HepG2 (cell line): Measurements from ENCODE around the gene TKTL1. TPM values are rescaled to one million over a fixed set of nuclear protein-coding genes. Genes with fewer than 3 reads are reported as not detected.

Experiments used
- DRAP1 ChIP-seq: IDR thresholded peaks from 2 replicates; pipeline ENCODE4 v1.6.1; 2016; ENCODE audit warnings: missing genetic modification reagents, missing compliant biosample characterization
- FOXC1 ChIP-seq: sonication (generic); formaldehyde crosslinking; IDR thresholded peaks from 2 replicates; pipeline ENCODE4 v1.8.0; 2022; ENCODE audit warnings: mild to moderate bottlenecking, missing genetic modification reagents, borderline replicate concordance
- HES4 ChIP-seq: sonication (generic); formaldehyde crosslinking; IDR thresholded peaks from 2 replicates; pipeline ENCODE4 v1.9.0; 2021; ENCODE audit warnings: mild to moderate bottlenecking, missing genetic modification reagents, borderline replicate concordance
- HHEX ChIP-seq: IDR thresholded peaks from 2 replicates; pipeline ENCODE4 v1.6.1; 2016; ENCODE audit warnings: control low read depth
- MXI1 ChIP-seq: IDR thresholded peaks from 3 replicates; pipeline ENCODE4 v1.6.1; 2012; ENCODE audit warnings: low read depth, low read length, inconsistent platforms, borderline replicate concordance
- POLR2G ChIP-seq: fragments of 200-400 bp; formaldehyde crosslinking; IDR thresholded peaks from 2 replicates; pipeline ENCODE4 v1.6.1; 2018; ENCODE audit warnings: mild to moderate bottlenecking, low read depth, low read length, moderate library complexity
- RFXANK ChIP-seq: IDR thresholded peaks from 2 replicates; pipeline ENCODE4 v1.6.1; 2016
- ZBTB25 ChIP-seq: IDR thresholded peaks from 2 replicates; pipeline ENCODE4 v1.6.1; 2018; ENCODE audit warnings: missing genetic modification reagents
- ZNF235 ChIP-seq: sonication (generic); formaldehyde crosslinking; IDR thresholded peaks from 2 replicates; pipeline ENCODE4 v1.8.1; 2023; ENCODE audit warnings: mild to moderate bottlenecking, missing genetic modification reagents, borderline replicate concordance
- ZNF33A ChIP-seq: sonication (generic); formaldehyde crosslinking; IDR thresholded peaks from 2 replicates; pipeline ENCODE4 v1.5.1; 2020; ENCODE audit warnings: missing genetic modification reagents, mild to moderate bottlenecking, moderate library complexity, borderline replicate concordance
- ZNF383 ChIP-seq: sonication (generic); formaldehyde crosslinking; IDR thresholded peaks from 2 replicates; pipeline ENCODE4 v1.4.0; 2020; ENCODE audit warnings: missing genetic modification reagents, mild to moderate bottlenecking, borderline replicate concordance
- ZNF484 ChIP-seq: sonication (generic); formaldehyde crosslinking; IDR thresholded peaks from 2 replicates; pipeline ENCODE4 v1.5.1; 2020; ENCODE audit warnings: mild to moderate bottlenecking, low read depth, missing genetic modification reagents, borderline replicate concordance
- ZNF550 ChIP-seq: sonication (generic); formaldehyde crosslinking; IDR thresholded peaks from 2 replicates; pipeline ENCODE4 v1.4.0; 2020; ENCODE audit warnings: mild to moderate bottlenecking, missing genetic modification reagents, borderline replicate concordance
- ZNF709 ChIP-seq: sonication (generic); formaldehyde crosslinking; IDR thresholded peaks from 2 replicates; pipeline ENCODE4 v1.5.0; 2020; ENCODE audit warnings: mild to moderate bottlenecking, missing genetic modification reagents
- ZNF879 ChIP-seq: sonication (generic); formaldehyde crosslinking; IDR thresholded peaks from 2 replicates; pipeline ENCODE4 v1.8.1; 2023; ENCODE audit warnings: missing genetic modification reagents
- polyA plus RNA-seq, 8 experiments: library from polyadenylated mRNA; depleted of rRNA in 3 of 8; stranded (reverse) in 7 of 8; unstranded in 1 of 8; fragments of >200 nt; fragmentation: Illumina TruSeq in 4 of 8; extraction: Trizol in 4 of 8; gene quantifications; 2 replicates each; pipeline versions ENCODE4 v1.2.1 to v1.2.3, GENCODE V29; 2011 to 2016; ENCODE audit warnings: low read depth in 4 of 8, missing spikeins in 1 of 8, mixed read lengths in 1 of 8; ENCODE audit not compliant: insufficient read depth in 1 of 8
- total RNA-seq, 5 experiments: library from RNA; depleted of rRNA; stranded (reverse); fragments of >200 nt; fragmentation: Illumina TruSeq; extraction: Trizol; gene quantifications; 2 replicates each; pipeline ENCODE4 v1.2.3, GENCODE V29; 2016; ENCODE audit warnings: low read depth in 1 of 5
- TF ChIP-seq, protein P1 (sequence below): sonication (generic); formaldehyde crosslinking; IDR thresholded peaks from 2 replicates; pipeline ENCODE4 v1.9.0; 2022; ENCODE audit warnings: low read depth, missing genetic modification reagents
- TF ChIP-seq, protein P2 (sequence below): sonication (generic); formaldehyde crosslinking; conservative IDR thresholded peaks from 2 replicates; pipeline ENCODE4 v1.4.0; 2020; ENCODE audit warnings: missing genetic modification reagents
- TF ChIP-seq, protein P3 (sequence below): sonication (generic); formaldehyde crosslinking; IDR thresholded peaks from 2 replicates; pipeline ENCODE4 v1.5.1; 2020; ENCODE audit warnings: missing genetic modification reagents, mild to moderate bottlenecking, borderline replicate concordance
- TF ChIP-seq, protein P4 (sequence below): sonication (generic); formaldehyde crosslinking; IDR thresholded peaks from 2 replicates; pipeline ENCODE4 v1.8.0; 2022; ENCODE audit warnings: mild to moderate bottlenecking, missing genetic modification reagents; ENCODE audit not compliant: insufficient replicate concordance

The TKTL1 gene
- total and polyA plus RNA-seq, 2 of the 13 experiments (the other 11 are each of a cell fraction or from before 2014, with no cell fraction given): not detected

DNA sequence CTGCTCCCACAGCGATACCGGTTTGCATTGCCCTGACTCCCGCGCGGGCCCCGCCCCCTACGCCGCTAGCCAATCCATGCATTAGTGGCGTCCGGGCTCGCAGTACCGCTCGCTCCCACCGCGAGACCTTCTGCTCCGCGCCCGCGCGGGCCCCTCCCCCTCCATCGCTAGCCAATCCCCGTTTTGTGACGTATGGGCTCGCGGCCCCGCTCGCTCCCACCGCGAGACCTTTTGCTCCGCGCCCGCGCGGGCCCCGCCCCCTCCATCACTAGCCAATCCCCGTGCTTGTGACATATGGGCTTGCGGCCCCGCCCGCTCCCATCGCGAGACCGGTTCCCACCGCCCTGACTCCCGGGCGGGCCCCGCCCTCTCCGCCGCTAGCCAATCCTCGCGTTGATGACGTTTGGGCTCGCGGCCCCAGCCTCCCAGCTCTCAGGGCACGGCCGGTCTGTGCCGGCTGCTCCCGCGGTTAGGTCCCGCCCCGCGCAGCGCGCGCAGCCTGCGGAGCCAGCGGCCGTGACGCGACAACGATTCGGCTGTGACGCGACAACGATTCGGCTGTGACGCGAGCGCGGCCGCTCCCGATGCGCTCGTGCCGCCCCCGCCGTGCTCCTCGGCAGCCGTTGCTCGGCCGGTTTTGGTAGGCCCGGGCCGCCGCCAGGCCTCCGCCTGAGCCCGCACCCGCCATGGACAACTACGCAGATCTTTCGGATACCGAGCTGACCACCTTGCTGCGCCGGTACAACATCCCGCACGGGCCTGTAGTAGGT lies 83.4 kb downstream of the TKTL1 start, which contains the start of gene EMD (continued):
- no peak for TF ChIP-seq ZNF484 (CRISPR knock-in tag)
- TF ChIP-seq RFXANK (CRISPR knock-in tag): 0 out of 2 replicates have a peak, but pooled peaks have one; percentile 35
- peak; percentile 52; the same call in 1 of the 2 replicates for TF ChIP-seq DRAP1 (CRISPR knock-in tag)
- TF ChIP-seq ZNF383 (CRISPR knock-in tag): no peak
- 0 out of 2 replicates have a peak, but pooled peaks have one; percentile 26 for TF ChIP-seq ZNF709 (CRISPR knock-in tag)
- TF ChIP-seq HES4 (CRISPR knock-in tag): 0 out of 2 replicates have a peak, but pooled peaks have one; percentile 25
- no peak for TF ChIP-seq ZNF879 (CRISPR knock-in tag)
- 0 out of 2 replicates have a peak, but pooled peaks have one; percentile 33 for TF ChIP-seq ZNF235
- TF ChIP-seq MXI1: peak; percentile 3; the same call in 1 of the 3 replicates
- TF ChIP-seq, protein P1, sequence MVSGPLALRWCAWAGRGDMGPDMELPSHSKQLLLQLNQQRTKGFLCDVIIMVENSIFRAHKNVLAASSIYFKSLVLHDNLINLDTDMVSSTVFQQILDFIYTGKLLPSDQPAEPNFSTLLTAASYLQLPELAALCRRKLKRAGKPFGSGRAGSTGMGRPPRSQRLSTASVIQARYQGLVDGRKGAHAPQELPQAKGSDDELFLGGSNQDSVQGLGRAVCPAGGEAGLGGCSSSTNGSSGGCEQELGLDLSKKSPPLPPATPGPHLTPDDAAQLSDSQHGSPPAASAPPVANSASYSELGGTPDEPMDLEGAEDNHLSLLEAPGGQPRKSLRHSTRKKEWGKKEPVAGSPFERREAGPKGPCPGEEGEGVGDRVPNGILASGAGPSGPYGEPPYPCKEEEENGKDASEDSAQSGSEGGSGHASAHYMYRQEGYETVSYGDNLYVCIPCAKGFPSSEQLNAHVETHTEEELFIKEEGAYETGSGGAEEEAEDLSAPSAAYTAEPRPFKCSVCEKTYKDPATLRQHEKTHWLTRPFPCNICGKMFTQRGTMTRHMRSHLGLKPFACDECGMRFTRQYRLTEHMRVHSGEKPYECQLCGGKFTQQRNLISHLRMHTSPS: no peak
- TF ChIP-seq ZNF550: no peak
- no peak for TF ChIP-seq FOXC1
- TF ChIP-seq, protein P2, sequence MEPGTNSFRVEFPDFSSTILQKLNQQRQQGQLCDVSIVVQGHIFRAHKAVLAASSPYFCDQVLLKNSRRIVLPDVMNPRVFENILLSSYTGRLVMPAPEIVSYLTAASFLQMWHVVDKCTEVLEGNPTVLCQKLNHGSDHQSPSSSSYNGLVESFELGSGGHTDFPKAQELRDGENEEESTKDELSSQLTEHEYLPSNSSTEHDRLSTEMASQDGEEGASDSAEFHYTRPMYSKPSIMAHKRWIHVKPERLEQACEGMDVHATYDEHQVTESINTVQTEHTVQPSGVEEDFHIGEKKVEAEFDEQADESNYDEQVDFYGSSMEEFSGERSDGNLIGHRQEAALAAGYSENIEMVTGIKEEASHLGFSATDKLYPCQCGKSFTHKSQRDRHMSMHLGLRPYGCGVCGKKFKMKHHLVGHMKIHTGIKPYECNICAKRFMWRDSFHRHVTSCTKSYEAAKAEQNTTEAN (CRISPR knock-in tag): no peak
- TF ChIP-seq, protein P3, sequence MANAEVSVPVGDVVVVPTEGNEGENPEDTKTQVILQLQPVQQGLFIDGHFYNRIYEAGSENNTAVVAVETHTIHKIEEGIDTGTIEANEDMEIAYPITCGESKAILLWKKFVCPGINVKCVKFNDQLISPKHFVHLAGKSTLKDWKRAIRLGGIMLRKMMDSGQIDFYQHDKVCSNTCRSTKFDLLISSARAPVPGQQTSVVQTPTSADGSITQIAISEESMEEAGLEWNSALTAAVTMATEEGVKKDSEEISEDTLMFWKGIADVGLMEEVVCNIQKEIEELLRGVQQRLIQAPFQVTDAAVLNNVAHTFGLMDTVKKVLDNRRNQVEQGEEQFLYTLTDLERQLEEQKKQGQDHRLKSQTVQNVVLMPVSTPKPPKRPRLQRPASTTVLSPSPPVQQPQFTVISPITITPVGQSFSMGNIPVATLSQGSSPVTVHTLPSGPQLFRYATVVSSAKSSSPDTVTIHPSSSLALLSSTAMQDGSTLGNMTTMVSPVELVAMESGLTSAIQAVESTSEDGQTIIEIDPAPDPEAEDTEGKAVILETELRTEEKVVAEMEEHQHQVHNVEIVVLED (CRISPR knock-in tag): peak; percentile 60; the same call in 1 of the 2 replicates
- TF ChIP-seq HHEX (CRISPR knock-in tag): no peak
- TF ChIP-seq ZNF33A (CRISPR knock-in tag): no peak
- 0 out of 2 replicates have a peak, but pooled peaks have one; percentile 28 for TF ChIP-seq POLR2G
- TF ChIP-seq ZBTB25 (CRISPR knock-in tag): no peak; the same call in 1 of the 2 replicates
- TF ChIP-seq, protein P4, sequence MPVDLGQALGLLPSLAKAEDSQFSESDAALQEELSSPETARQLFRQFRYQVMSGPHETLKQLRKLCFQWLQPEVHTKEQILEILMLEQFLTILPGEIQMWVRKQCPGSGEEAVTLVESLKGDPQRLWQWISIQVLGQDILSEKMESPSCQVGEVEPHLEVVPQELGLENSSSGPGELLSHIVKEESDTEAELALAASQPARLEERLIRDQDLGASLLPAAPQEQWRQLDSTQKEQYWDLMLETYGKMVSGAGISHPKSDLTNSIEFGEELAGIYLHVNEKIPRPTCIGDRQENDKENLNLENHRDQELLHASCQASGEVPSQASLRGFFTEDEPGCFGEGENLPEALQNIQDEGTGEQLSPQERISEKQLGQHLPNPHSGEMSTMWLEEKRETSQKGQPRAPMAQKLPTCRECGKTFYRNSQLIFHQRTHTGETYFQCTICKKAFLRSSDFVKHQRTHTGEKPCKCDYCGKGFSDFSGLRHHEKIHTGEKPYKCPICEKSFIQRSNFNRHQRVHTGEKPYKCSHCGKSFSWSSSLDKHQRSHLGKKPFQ (CRISPR knock-in tag): peak; percentile 30
